Adrenal gland (tissue), 12 donors: Measurements from ENCODE around the gene ATP8B3. TPM values are rescaled to one million over a fixed set of nuclear protein-coding genes. Genes with fewer than 3 reads are reported as not detected.

ENCODE experiments used
- DNase-seq, 7 donors: peaks; one replicate each; pipeline ENCODE4 v3.0.0-alpha.2; 2019 to 2020
- H3K27ac ChIP-seq, 5 donors: fragments of 200-600 bp; sonication (generic) in 4 of 5; 1 replicate in 3 of 5; 2 replicates in 2 of 5; pipeline versions ENCODE4 v1.5.1 to v1.8.0; 2016 to 2020; ENCODE audit warnings: mild to moderate bottlenecking in 1 of 5
- H3K27me3 ChIP-seq: fragments of 200-600 bp; 2 replicates; pipeline ENCODE4 v1.8.0; 2021
- H3K36me3 ChIP-seq, 2 donors: fragments of 200-600 bp; replicated peaks in 1 of 2; 1 replicate in 1 of 2; 2 replicates in 1 of 2; pipeline versions ENCODE4 v1.5.1 to v1.8.0; 2018 to 2022
- H3K4me1 ChIP-seq, 2 donors: fragments of 200-600 bp; replicated peaks in 1 of 2; 1 replicate in 1 of 2; 2 replicates in 1 of 2; pipeline versions ENCODE4 v1.5.1 to v1.8.0; 2018 to 2021
- H3K4me3 ChIP-seq, 4 donors: fragments of 200-600 bp; sonication (generic) in 3 of 4; one replicate each; pipeline ENCODE4 v1.5.1; 2016 to 2018
- H3K9me3 ChIP-seq, 3 donors: fragments of 200-600 bp; sonication (generic) in 1 of 3; replicated peaks in 1 of 3; 1 replicate in 2 of 3; 2 replicates in 1 of 3; pipeline versions ENCODE4 v1.5.1 to v1.8.0; 2016 to 2021
- POLR2A ChIP-seq, 2 donors: fragments of 450-650 bp; IDR thresholded peaks; one replicate each; pipeline ENCODE4 v1.6.1; 2017; ENCODE audit warnings: antibody characterized with exemption in 2 of 2, mild to moderate bottlenecking in 2 of 2, moderate library complexity in 1 of 2
- WGBS, 4 donors: extraction: QIAGEN DNeasy Blood & Tissue Kit in 2 of 4; methylation state at CpG; one replicate each; pipeline versions ENCODE4 v1.1.5 to v1.1.7; 2013 to 2017; 5-methylcytosine and 5-hydroxymethylcytosine counted together
- intact Hi-C, 2 donors: fragments of 100-400 bp; cut with DNase I; formaldehyde crosslinking; loops; one replicate each; pipeline versions ENCODE4 v1.14.1 to v1.15.0; 2022 to 2023
- polyA plus RNA-seq, 3 donors: library from polyadenylated mRNA; stranded (reverse); fragments of 200-250 nt in 2 of 3; fragments of 350-450 nt in 1 of 3; fragmentation: Illumina TruSeq in 1 of 3; extraction: RNeasy Lipid Tissue Mini Kit (QIAGEN cat#74804) in 1 of 3; gene quantifications; one replicate each; pipeline ENCODE4 v1.2.3, GENCODE V29; 2013 to 2014
- total RNA-seq, 9 donors: library from RNA; depleted of rRNA in 4 of 9; stranded (reverse); fragments of >200 nt in 4 of 9; fragments of 120-200 nt in 1 of 9; fragmentation: NEBNext Ultra II Directional in 1 of 9; extraction: Animal tissue kit (Norgen Biotek cat#: 25700) in 1 of 9; gene quantifications; one replicate each; pipeline versions ENCODE4 v1.1.0 to v1.2.4, GENCODE V29; 2013 to 2023
- TF ChIP-seq, protein P1 (sequence below), 6 experiments: fragments of 450-650 bp in 4 of 6; fragments of 200-600 bp in 2 of 6; sonication (generic) in 1 of 6; IDR thresholded peaks; 1 replicate in 5 of 6; 2 replicates in 1 of 6; pipeline versions ENCODE4 v1.5.1 to v1.8.0; 2016 to 2021; ENCODE audit warnings: antibody characterized with exemption in 6 of 6, mild to moderate bottlenecking in 2 of 6, moderate library complexity in 1 of 6
- donor health status: healthy with polysubstance abuse.
- donor health status: Bipolar disorder and iron deficiency.
- donor health status: DM: yes; HTN: yes; CAD: no.
- donor health status: DM: no; HTN: no; CAD: no.
- donor health status: DM: no; HTN: no; CAD: no.
- donor health status: DM: yes; HTN: yes; CAD: no.

ATP8B3 gene
- total and polyA plus RNA-seq, 12 donors: 0.26 to 15.1 (median 4.4) TPM

DNA sequence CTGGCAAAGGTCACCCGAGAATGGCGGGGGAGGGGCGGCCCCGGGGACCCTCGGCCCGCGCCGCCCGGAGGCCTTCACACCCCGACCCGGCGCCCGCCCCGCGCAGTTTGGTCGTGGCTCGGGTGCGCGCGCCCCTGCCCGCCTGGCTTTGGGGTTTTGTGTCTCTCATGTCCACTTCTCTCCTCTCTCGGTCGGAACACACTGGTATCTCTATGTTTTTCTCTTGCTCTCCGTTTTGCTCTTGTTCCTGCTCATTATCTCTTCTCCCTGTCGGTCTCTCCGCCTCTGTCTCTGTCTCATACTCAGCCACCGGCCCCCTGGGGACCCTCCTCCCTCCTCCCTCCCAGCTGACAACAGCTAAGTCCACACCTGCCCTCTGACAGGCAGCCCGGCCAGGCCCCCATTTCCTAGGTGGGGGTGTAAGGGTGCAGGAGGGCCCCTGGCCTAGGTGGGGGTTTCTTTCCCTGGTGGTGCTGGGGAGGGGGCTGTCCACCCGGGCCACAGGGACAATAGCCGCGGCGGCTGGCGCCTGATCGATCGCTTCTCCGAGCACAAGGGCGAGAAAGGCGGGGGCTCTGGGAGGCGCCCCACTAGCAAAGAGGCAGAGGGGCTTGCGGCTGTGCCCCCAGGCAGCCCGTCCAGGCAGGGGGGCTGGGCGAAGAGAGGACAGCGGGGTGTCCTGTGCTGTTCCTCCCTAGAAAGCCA lies 56.5 kb downstream of the ATP8B3 start:
- intact Hi-C loops: no loop called here
- no peak for TF ChIP-seq POLR2A (IDR thresholded peaks at IDR 0.05)
- TF ChIP-seq, protein P1, sequence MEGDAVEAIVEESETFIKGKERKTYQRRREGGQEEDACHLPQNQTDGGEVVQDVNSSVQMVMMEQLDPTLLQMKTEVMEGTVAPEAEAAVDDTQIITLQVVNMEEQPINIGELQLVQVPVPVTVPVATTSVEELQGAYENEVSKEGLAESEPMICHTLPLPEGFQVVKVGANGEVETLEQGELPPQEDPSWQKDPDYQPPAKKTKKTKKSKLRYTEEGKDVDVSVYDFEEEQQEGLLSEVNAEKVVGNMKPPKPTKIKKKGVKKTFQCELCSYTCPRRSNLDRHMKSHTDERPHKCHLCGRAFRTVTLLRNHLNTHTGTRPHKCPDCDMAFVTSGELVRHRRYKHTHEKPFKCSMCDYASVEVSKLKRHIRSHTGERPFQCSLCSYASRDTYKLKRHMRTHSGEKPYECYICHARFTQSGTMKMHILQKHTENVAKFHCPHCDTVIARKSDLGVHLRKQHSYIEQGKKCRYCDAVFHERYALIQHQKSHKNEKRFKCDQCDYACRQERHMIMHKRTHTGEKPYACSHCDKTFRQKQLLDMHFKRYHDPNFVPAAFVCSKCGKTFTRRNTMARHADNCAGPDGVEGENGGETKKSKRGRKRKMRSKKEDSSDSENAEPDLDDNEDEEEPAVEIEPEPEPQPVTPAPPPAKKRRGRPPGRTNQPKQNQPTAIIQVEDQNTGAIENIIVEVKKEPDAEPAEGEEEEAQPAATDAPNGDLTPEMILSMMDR (IDR thresholded peaks at IDR 0.05): no peak

DNA sequence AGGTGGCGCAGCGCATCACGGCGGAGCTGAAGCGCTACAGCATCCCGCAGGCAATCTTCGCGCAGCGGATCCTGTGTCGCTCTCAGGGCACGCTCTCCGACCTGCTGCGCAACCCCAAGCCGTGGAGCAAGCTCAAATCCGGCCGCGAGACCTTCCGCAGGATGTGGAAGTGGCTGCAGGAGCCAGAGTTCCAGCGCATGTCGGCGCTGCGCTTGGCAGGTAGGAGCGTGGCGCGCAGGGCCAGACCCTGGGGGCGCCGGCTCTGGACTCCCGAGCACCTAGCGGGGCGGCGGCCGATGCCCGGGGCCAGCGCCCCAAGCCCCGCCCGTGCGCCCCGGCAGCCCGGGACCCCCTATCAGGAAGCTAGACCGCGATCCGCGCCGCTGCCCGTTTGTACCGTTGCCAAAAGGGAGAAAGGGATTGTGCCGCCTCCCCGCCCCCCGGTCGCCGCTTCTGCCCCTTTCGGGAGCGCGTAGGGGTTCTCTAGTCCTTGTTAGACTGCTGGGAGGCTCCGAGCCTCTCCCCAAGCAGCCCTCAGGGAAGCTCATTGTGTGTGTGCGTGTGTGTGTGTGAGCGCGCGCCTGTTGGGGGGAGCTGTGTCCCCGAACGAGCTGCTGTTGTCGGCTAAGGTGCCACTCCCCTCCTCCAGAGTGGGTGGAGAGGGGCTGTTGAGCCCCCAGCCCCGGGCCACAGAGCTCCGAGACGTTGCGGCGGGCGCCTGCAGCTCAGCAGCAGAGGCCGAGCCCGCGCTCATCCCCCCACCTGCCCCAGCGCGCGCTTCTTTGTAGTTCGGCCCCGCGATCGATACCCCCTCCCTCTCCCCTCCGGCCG lies 57.2 kb downstream of the ATP8B3 start:
- Histone ChIP-seq H3K9me3 (no peaks in the 10 kb centered on the region), H3K4me1 (peaks cover 0 to 2% of the 10 kb centered on the region in 2 donors), H3K27ac (no peak overlapping the region), H3K36me3 (no peaks in the 10 kb centered on the region), H3K4me3 (no peak overlapping the region), H3K27me3 (peaks cover 87% of the 10 kb centered on the region)
- DNase-seq: no peak
- WGBS, 4 donors: 0 to 2% (median 2%) methylated on average over 10 to 79 of the region's 80 CpGs; no CpG with 5 or more reads in 1 of the 4 donors
- TF ChIP-seq, protein P1 (IDR thresholded peaks at IDR 0.05): no peak
- TF ChIP-seq POLR2A (IDR thresholded peaks at IDR 0.05): no peak
- intact Hi-C loops: no loop called here

More for the DNA sequence above, 56.5 kb downstream of the ATP8B3 start:
- 0 to 2% (median 2%) methylated on average over 15 to 43 of the region's 43 CpGs for WGBS, 4 donors
- no peak for DNase-seq
- Histone ChIP-seq H3K27me3 (peaks cover 87% of the 10 kb centered on the region), H3K9me3 (no peaks in the 10 kb centered on the region), H3K4me3 (no peak overlapping the region), H3K4me1 (no peaks in the 10 kb centered on the region), H3K36me3 (no peaks in the 10 kb centered on the region), H3K27ac (no peak overlapping the region)

DNA sequence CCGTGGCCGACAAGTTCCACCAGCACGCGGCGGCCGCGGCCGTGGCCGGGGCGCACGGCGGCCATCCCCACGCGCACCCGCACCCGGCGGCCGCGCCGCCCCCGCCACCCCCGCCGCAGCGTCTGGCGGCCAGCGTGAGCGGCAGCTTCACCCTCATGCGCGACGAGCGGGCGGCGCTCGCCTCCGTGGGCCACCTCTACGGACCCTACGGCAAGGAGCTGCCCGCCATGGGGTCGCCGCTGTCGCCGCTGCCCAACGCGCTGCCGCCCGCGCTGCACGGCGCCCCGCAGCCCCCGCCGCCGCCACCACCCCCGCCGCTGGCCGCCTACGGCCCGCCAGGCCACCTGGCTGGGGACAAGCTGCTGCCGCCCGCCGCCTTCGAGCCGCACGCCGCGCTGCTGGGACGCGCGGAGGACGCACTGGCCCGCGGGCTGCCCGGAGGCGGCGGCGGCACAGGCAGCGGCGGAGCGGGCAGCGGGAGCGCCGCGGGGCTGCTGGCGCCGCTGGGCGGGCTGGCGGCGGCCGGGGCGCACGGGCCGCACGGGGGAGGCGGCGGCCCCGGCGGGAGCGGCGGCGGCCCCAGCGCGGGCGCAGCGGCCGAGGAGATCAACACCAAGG lies 57.9 kb downstream of the ATP8B3 start:
- H3K36me3 ChIP-seq: no peaks in the 10 kb centered on the region
- WGBS, 4 donors: 0 to 2% (median 1%) methylated on average over 3 to 105 of the region's 105 CpGs; no CpG with 5 or more reads in 1 of the 4 donors
- TF ChIP-seq, protein P1 (IDR thresholded peaks at IDR 0.05): no peak
- TF ChIP-seq POLR2A (IDR thresholded peaks at IDR 0.05): no peak
- no peak overlapping the region for H3K27ac ChIP-seq
- no peaks in the 10 kb centered on the region for H3K9me3 ChIP-seq
- H3K27me3 ChIP-seq: peaks cover 88% of the 10 kb centered on the region
- intact Hi-C loops: no loop called here
- H3K4me3 ChIP-seq: no peak overlapping the region
- no peak for DNase-seq
- peaks cover 0 to 9% of the 10 kb centered on the region in 2 donors for H3K4me1 ChIP-seq
